ENCODE data around the gene KISS1R. TPM values are rescaled to one million over a fixed set of nuclear protein-coding genes. Genes with fewer than 3 reads are reported as not detected.

Gene KISS1R
- total RNA-seq, 4 donors from 2014 or later: not detected

- Histone ChIP-seq H3K9me3 (no peaks in the 10 kb centered on the region), H3K4me3 (no peak overlapping the region), H3K27ac (no peak overlapping the region), H3K4me1 (no peaks in the 10 kb centered on the region), H3K36me3 (peaks cover 0 to 50% (median 18%) of the 10 kb centered on the region in 4 donors), H3K27me3 (no peaks in the 10 kb centered on the region)
- intact Hi-C loops (cut with DNase I; ENCODE audit: low total_unique reads): no loop called here
- no peak for TF ChIP-seq POLR2A (IDR thresholded peaks at IDR 0.05)
- TF ChIP-seq, protein P1, sequence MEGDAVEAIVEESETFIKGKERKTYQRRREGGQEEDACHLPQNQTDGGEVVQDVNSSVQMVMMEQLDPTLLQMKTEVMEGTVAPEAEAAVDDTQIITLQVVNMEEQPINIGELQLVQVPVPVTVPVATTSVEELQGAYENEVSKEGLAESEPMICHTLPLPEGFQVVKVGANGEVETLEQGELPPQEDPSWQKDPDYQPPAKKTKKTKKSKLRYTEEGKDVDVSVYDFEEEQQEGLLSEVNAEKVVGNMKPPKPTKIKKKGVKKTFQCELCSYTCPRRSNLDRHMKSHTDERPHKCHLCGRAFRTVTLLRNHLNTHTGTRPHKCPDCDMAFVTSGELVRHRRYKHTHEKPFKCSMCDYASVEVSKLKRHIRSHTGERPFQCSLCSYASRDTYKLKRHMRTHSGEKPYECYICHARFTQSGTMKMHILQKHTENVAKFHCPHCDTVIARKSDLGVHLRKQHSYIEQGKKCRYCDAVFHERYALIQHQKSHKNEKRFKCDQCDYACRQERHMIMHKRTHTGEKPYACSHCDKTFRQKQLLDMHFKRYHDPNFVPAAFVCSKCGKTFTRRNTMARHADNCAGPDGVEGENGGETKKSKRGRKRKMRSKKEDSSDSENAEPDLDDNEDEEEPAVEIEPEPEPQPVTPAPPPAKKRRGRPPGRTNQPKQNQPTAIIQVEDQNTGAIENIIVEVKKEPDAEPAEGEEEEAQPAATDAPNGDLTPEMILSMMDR (IDR thresholded peaks at IDR 0.05): no peak
- WGBS, 2 donors (ENCODE audit: low coverage in 1 of 2): 95% methylated on average over 48 of the region's 51 CpGs; no CpG with 5 or more reads in 1 of the 2 donors
- no peak for DNase-seq
- in situ Hi-C loops (cut with MboI; ENCODE audit: low pct_ligation_motif_present in 1 of 4, low pct_unique_long_range_greater_than_20kb in 1 of 4, low sequenced_read_pairs in 3 of 4): no loop called here
Measured at GRCh38 chr19:884420-885211, 32.5 kb upstream of the KISS1R start.

GRCh38 chr19:885536-886224 lies 31.5 kb upstream of the KISS1R start:
- H3K27ac ChIP-seq: no peak overlapping the region
- no peak overlapping the region for H3K4me3 ChIP-seq
- in situ Hi-C loops (cut with MboI; ENCODE audit: low pct_ligation_motif_present in 1 of 4, low pct_unique_long_range_greater_than_20kb in 1 of 4, low sequenced_read_pairs in 3 of 4) (no loop called here), intact Hi-C loops (cut with DNase I; ENCODE audit: low total_unique reads) (no loop called here)
- TF ChIP-seq POLR2AphosphoS5 (IDR thresholded peaks at IDR 0.05) (no peak), EP300 (IDR thresholded peaks at IDR 0.05; ENCODE audit: low read depth) (no peak), POLR2A (IDR thresholded peaks at IDR 0.05) (no peak)
- TF ChIP-seq, protein P1 (IDR thresholded peaks at IDR 0.05): no peak
- H3K9me3 ChIP-seq: no peaks in the 10 kb centered on the region
- H3K27me3 ChIP-seq: no peaks in the 10 kb centered on the region
- peaks cover 0 to 43% (median 19%) of the 10 kb centered on the region in 4 donors for H3K36me3 ChIP-seq
- 97 to 100% methylated on average over 5 to 62 of the region's 64 CpGs for WGBS, 2 donors (ENCODE audit: low coverage in 1 of 2)
- DNase-seq: no peak
- H3K4me1 ChIP-seq: no peaks in the 10 kb centered on the region

DNA sequence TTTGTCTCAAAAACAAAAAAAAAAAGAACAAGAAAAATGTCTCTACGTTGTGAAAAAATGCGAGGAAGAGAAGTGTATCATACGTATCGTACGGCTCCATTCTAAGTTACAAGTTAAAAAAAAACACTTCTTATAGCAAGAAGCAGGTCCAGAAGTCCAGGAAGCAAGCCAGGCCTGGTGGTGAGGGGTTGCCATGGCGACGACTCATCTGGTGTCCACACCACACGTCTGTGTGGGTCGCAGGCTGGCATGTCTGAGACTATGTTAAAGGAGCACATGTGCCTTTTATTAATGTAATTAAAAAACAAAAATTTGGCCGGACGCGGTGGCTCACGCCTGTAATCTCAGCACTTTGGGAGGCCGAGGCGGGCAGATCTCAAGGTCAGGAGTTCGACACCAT lies 30.1 kb upstream of the KISS1R start:
- Histone ChIP-seq H3K27ac (no peak overlapping the region), H3K9me3 (no peaks in the 10 kb centered on the region), H3K27me3 (no peaks in the 10 kb centered on the region), H3K4me3 (no peak overlapping the region), H3K4me1 (peaks cover 0 to 9% (median 6%) of the 10 kb centered on the region in 4 donors), H3K36me3 (peaks cover 0 to 32% (median 15%) of the 10 kb centered on the region in 4 donors)
- TF ChIP-seq POLR2A (IDR thresholded peaks at IDR 0.05) (no peak), POLR2AphosphoS5 (IDR thresholded peaks at IDR 0.05) (no peak), EP300 (IDR thresholded peaks at IDR 0.05; ENCODE audit: low read depth) (no peak)
- TF ChIP-seq, protein P1 (IDR thresholded peaks at IDR 0.05): no peak
- no peak for DNase-seq
- intact Hi-C loops (cut with DNase I; ENCODE audit: low total_unique reads): no loop called here
- 82 to 91% methylated on average over 11 to 16 of the region's 16 CpGs for WGBS, 2 donors (ENCODE audit: low coverage in 1 of 2)
- in situ Hi-C loops (cut with MboI; ENCODE audit: low pct_ligation_motif_present in 1 of 4, low pct_unique_long_range_greater_than_20kb in 1 of 4, low sequenced_read_pairs in 3 of 4): no loop called here

GRCh38 chr19:887599-887998 lies 29.5 kb upstream of the KISS1R start:
- Histone ChIP-seq H3K27me3 (no peaks in the 10 kb centered on the region), H3K36me3 (peaks cover 0 to 27% (median 13%) of the 10 kb centered on the region in 4 donors), H3K9me3 (no peaks in the 10 kb centered on the region), H3K4me1 (peaks cover 0 to 12% (median 9%) of the 10 kb centered on the region in 4 donors), H3K4me3 (no peak overlapping the region), H3K27ac (no peak overlapping the region)
- TF ChIP-seq EP300 (IDR thresholded peaks at IDR 0.05; ENCODE audit: low read depth) (no peak), POLR2AphosphoS5 (IDR thresholded peaks at IDR 0.05) (no peak), POLR2A (IDR thresholded peaks at IDR 0.05) (no peak)
- TF ChIP-seq, protein P1 (IDR thresholded peaks at IDR 0.05): no peak
- intact Hi-C loops (cut with DNase I; ENCODE audit: low total_unique reads) (no loop called here), in situ Hi-C loops (cut with MboI; ENCODE audit: low pct_ligation_motif_present in 1 of 4, low pct_unique_long_range_greater_than_20kb in 1 of 4, low sequenced_read_pairs in 3 of 4) (no loop called here)
- WGBS, 2 donors (ENCODE audit: low coverage in 1 of 2): 94 to 95% methylated on average over 4 to 10 of the region's 10 CpGs
- no peak for DNase-seq
